Mucosa of rectum (tissue), 2 donors: ENCODE data around the gene CDK5RAP3.
"Not testable (repeated sequence)": the region's sequence is repeated elsewhere in the genome, so short reads cannot be mapped to it uniquely, and the experiment has no call there.

Source experiments
- H3K27ac ChIP-seq, 2 donors: one replicate each; pipeline ENCODE4 v1.7.0; 2013; ENCODE audit warnings: inconsistent platforms in 2 of 2, low read depth in 2 of 2, low read length in 2 of 2
- H3K27me3 ChIP-seq, 2 donors: one replicate each; pipeline ENCODE4 v1.7.0; 2013; ENCODE audit warnings: low read length in 2 of 2; ENCODE audit not compliant: control insufficient read depth in 2 of 2, insufficient read depth in 2 of 2
- H3K36me3 ChIP-seq, 2 donors: one replicate each; pipeline ENCODE4 v1.7.0; 2013; ENCODE audit warnings: low read length in 2 of 2; ENCODE audit not compliant: control insufficient read depth in 2 of 2, insufficient read depth in 2 of 2
- H3K4me1 ChIP-seq, 2 donors: one replicate each; pipeline ENCODE4 v1.7.0; 2013; ENCODE audit warnings: low read length in 2 of 2, mild to moderate bottlenecking in 1 of 2; ENCODE audit not compliant: control insufficient read depth in 2 of 2, insufficient read depth in 2 of 2
- H3K4me3 ChIP-seq, 2 donors: one replicate each; pipeline ENCODE4 v1.7.0; 2013; ENCODE audit warnings: low read length in 2 of 2
- H3K9ac ChIP-seq, 2 donors: one replicate each; pipeline ENCODE4 v1.7.0; 2013; ENCODE audit warnings: low read length in 2 of 2, low read depth in 1 of 2, mild to moderate bottlenecking in 1 of 2
- H3K9me3 ChIP-seq, 2 donors: one replicate each; pipeline ENCODE4 v1.7.0; 2013; ENCODE audit warnings: low read length in 2 of 2; ENCODE audit not compliant: control insufficient read depth in 2 of 2
- donor health status: healthy.
- donor health status: Normal muscosa, but diverticular disease.

The CDK5RAP3 gene

GRCh38 chr17:47996201-47996600 is 25.3 kb downstream of the CDK5RAP3 start:
- Histone ChIP-seq H3K9me3 (no peaks in the 10 kb centered on the region), H3K27ac (no peak overlapping the region), H3K36me3 (no peaks in the 10 kb centered on the region), H3K4me3 (no peak overlapping the region), H3K9ac (no peak overlapping the region), H3K4me1 (no peaks in the 10 kb centered on the region), H3K27me3 (no peaks in the 10 kb centered on the region)

- no peaks in the 10 kb centered on the region for H3K36me3 ChIP-seq
- no peak overlapping the region for H3K4me3 ChIP-seq
- H3K4me1 ChIP-seq = peaks cover 0 to 5% of the 10 kb centered on the region in 2 donors
- no peak overlapping the region for H3K27ac ChIP-seq
- no peaks in the 10 kb centered on the region for H3K27me3 ChIP-seq
- no peaks in the 10 kb centered on the region for H3K9me3 ChIP-seq
- H3K9ac ChIP-seq = no peak overlapping the region
These were observed 26.7 kb downstream of the CDK5RAP3 start for GRCh38 chr17:47997586-47997985.

- H3K27me3 ChIP-seq = no peaks in the 10 kb centered on the region
- H3K27ac ChIP-seq = no peak overlapping the region
- no peak overlapping the region for H3K9ac ChIP-seq
- no peaks in the 10 kb centered on the region for H3K36me3 ChIP-seq
- H3K4me1 ChIP-seq = peaks cover 0 to 8% of the 10 kb centered on the region in 2 donors
- no peaks in the 10 kb centered on the region for H3K9me3 ChIP-seq
- H3K4me3 ChIP-seq = no peak overlapping the region
These were observed 27.1 kb downstream of the CDK5RAP3 start for GRCh38 chr17:47998044-47998443.

GRCh38 chr17:47999582-47999981 is 28.7 kb downstream of the CDK5RAP3 start:
- H3K36me3 ChIP-seq = no peaks in the 10 kb centered on the region
- no peaks in the 10 kb centered on the region for H3K27me3 ChIP-seq
- no peak overlapping the region for H3K9ac ChIP-seq
- peaks cover 0 to 11% of the 10 kb centered on the region in 2 donors for H3K4me1 ChIP-seq
- no peak overlapping the region for H3K27ac ChIP-seq
- no peak overlapping the region for H3K4me3 ChIP-seq
- no peaks in the 10 kb centered on the region for H3K9me3 ChIP-seq

GRCh38 chr17:48001197-48001596 is 30.3 kb downstream of the CDK5RAP3 start:
- no peak overlapping the region for H3K27ac ChIP-seq

GRCh38 chr17:48001657-48002056 is 30.7 kb downstream of the CDK5RAP3 start:
- H3K27me3 ChIP-seq, H3K36me3 ChIP-seq, H3K27ac ChIP-seq, H3K9me3 ChIP-seq, H3K9ac ChIP-seq, H3K4me3 ChIP-seq: not testable (repeated sequence)
- H3K4me1 ChIP-seq = peaks cover 0 to 11% of the 10 kb centered on the region in 2 donors

More at GRCh38 chr17:48001197-48001596, 30.3 kb downstream of the CDK5RAP3 start:
- no peaks in the 10 kb centered on the region for H3K36me3 ChIP-seq
- H3K27me3 ChIP-seq = no peaks in the 10 kb centered on the region
- H3K4me1 ChIP-seq = peaks cover 0 to 11% of the 10 kb centered on the region in 2 donors
- no peaks in the 10 kb centered on the region for H3K9me3 ChIP-seq
- no peak overlapping the region for H3K4me3 ChIP-seq
- no peak overlapping the region for H3K9ac ChIP-seq

GRCh38 chr17:48002266-48002915 is 31.5 kb downstream of the CDK5RAP3 start:
- Histone ChIP-seq H3K9ac (no peak overlapping the region), H3K27me3 (no peaks in the 10 kb centered on the region), H3K36me3 (no peaks in the 10 kb centered on the region), H3K9me3 (no peaks in the 10 kb centered on the region), H3K4me3 (no peak overlapping the region), H3K4me1 (peaks cover 0 to 11% of the 10 kb centered on the region in 2 donors), H3K27ac (peak overlapping the region; percentile 32 to 43)

- H3K9ac ChIP-seq = no peak overlapping the region
- H3K4me1 ChIP-seq = peaks cover 0 to 11% of the 10 kb centered on the region in 2 donors
- H3K9me3 ChIP-seq = no peaks in the 10 kb centered on the region
- no peak overlapping the region for H3K4me3 ChIP-seq
- no peaks in the 10 kb centered on the region for H3K27me3 ChIP-seq
- H3K27ac ChIP-seq = peak overlapping the region; percentile 32 to 43
- no peaks in the 10 kb centered on the region for H3K36me3 ChIP-seq
These were observed 32.1 kb downstream of the CDK5RAP3 start for GRCh38 chr17:48002916-48003416.

GRCh38 chr17:48003417-48004151 is 32.7 kb downstream of the CDK5RAP3 start:
- peak overlapping the region in 1 of 2 donors; percentile 43 for H3K27ac ChIP-seq
- H3K27me3 ChIP-seq = no peaks in the 10 kb centered on the region
- no peak overlapping the region for H3K4me3 ChIP-seq
- H3K9me3 ChIP-seq = no peaks in the 10 kb centered on the region
- no peak overlapping the region for H3K9ac ChIP-seq
- no peaks in the 10 kb centered on the region for H3K36me3 ChIP-seq
- peaks cover 0 to 11% of the 10 kb centered on the region in 2 donors for H3K4me1 ChIP-seq

- no peak overlapping the region for H3K27ac ChIP-seq
- no peaks in the 10 kb centered on the region for H3K27me3 ChIP-seq
- no peak overlapping the region for H3K9ac ChIP-seq
- no peak overlapping the region for H3K4me3 ChIP-seq
- no peaks in the 10 kb centered on the region for H3K9me3 ChIP-seq
- H3K36me3 ChIP-seq = no peaks in the 10 kb centered on the region
- peaks cover 0 to 11% of the 10 kb centered on the region in 2 donors for H3K4me1 ChIP-seq
These were observed 34.1 kb downstream of the CDK5RAP3 start for GRCh38 chr17:48004983-48005382.
